Lung (tissue), 12 donors: ENCODE data around the gene GABRG3. TPM values are rescaled to one million over a fixed set of nuclear protein-coding genes. Genes with fewer than 3 reads are reported as not detected.

Experiments used
- ATAC-seq: fragments of 200-7000 bp; cut with Tn5 transposase; one replicate; pipeline ENCODE4 v1.9.1; 2020; ENCODE audit warnings: moderate number of reproducible peaks; ENCODE audit not compliant: insufficient read depth, low FRiP score
- DNase-seq, 3 donors: peaks; one replicate each; pipeline ENCODE4 v3.0.0-alpha.2; 2013 to 2017
- H3K27ac ChIP-seq, 2 donors: one replicate each; pipeline ENCODE4 v1.5.1; 2013; ENCODE audit warnings: mild to moderate bottlenecking in 2 of 2, moderate library complexity in 2 of 2, control low read depth in 1 of 2, inconsistent platforms in 1 of 2, low read depth in 1 of 2, low read length in 1 of 2
- H3K27me3 ChIP-seq, 3 donors: one replicate each; pipeline ENCODE4 v1.5.1; 2013; ENCODE audit warnings: low read length in 2 of 3; ENCODE audit not compliant: control insufficient read depth in 3 of 3, insufficient read depth in 3 of 3
- H3K36me3 ChIP-seq, 4 donors: one replicate each; pipeline ENCODE4 v1.5.1; 2013; ENCODE audit warnings: low read length in 4 of 4, mild to moderate bottlenecking in 1 of 4, moderate library complexity in 1 of 4; ENCODE audit not compliant: control insufficient read depth in 4 of 4, insufficient read depth in 4 of 4
- H3K4me1 ChIP-seq, 5 donors: one replicate each; pipeline ENCODE4 v1.5.1; 2013; ENCODE audit warnings: low read length in 5 of 5, mild to moderate bottlenecking in 2 of 5, moderate library complexity in 1 of 5; ENCODE audit not compliant: control insufficient read depth in 5 of 5, insufficient read depth in 5 of 5
- H3K4me3 ChIP-seq: one replicate; pipeline ENCODE4 v1.5.1; 2013; ENCODE audit warnings: mild to moderate bottlenecking, control low read depth, moderate library complexity
- H3K9ac ChIP-seq, 2 donors: one replicate each; pipeline ENCODE4 v1.5.1; 2013; ENCODE audit warnings: low read length in 2 of 2, control low read depth in 1 of 2; ENCODE audit not compliant: insufficient read depth in 1 of 2
- H3K9me3 ChIP-seq, 4 donors: one replicate each; pipeline ENCODE4 v1.5.1; 2013; ENCODE audit warnings: low read length in 3 of 4, mild to moderate bottlenecking in 1 of 4, moderate library complexity in 1 of 4; ENCODE audit not compliant: control insufficient read depth in 4 of 4, insufficient read depth in 3 of 4
- CTCF ChIP-seq: IDR thresholded peaks from 2 replicates; pipeline ENCODE4 v1.5.1; 2012; ENCODE audit warnings: mild to moderate bottlenecking; ENCODE audit errors: control extremely low read depth, extremely low read depth
- WGBS, 2 donors: extraction: QIAGEN DNeasy Blood & Tissue Kit; methylation state at CpG; one replicate each; pipeline ENCODE4 v1.1.7; 2013; 5-methylcytosine and 5-hydroxymethylcytosine counted together
- polyA plus RNA-seq, 2 donors: library from polyadenylated mRNA; stranded (reverse); fragments of 200-250 nt; gene quantifications; one replicate each; pipeline ENCODE4 v1.2.1, GENCODE V29; 2013
- total RNA-seq, 2 donors: library from RNA; depleted of rRNA in 1 of 2; stranded (reverse); fragments of >200 nt in 1 of 2; gene quantifications; one replicate each; pipeline ENCODE4 v1.2.1, GENCODE V29; 2014 to 2021
- donor health status: control.
- donor health status: control.
- donor health status: Bipolar disorder and iron deficiency.
- donor health status: healthy.
- donor health status: DM: yes; HTN: yes; CAD: no.

Gene GABRG3
- total and polyA plus RNA-seq, 4 donors: 16.9 TPM; not detected in 3

GRCh38 chr15:27396996-27397395 lies 426.0 kb downstream of the GABRG3 start:
- no peaks in the 10 kb centered on the region for H3K36me3 ChIP-seq
- no peak overlapping the region for H3K4me3 ChIP-seq
- H3K27me3 ChIP-seq: no peaks in the 10 kb centered on the region
- peak; percentile 27 to 59 (median 37) for DNase-seq
- ATAC-seq: no peak
- WGBS, 2 donors: 85 to 88% methylated on average over 6 of the region's 6 CpGs
- TF ChIP-seq CTCF: no peak
- H3K27ac ChIP-seq: no peak overlapping the region
- peaks cover 0 to 41% (median 7%) of the 10 kb centered on the region in 5 donors for H3K4me1 ChIP-seq
- H3K9ac ChIP-seq: no peak overlapping the region
- peaks cover 0 to 4% (median 0%) of the 10 kb centered on the region in 4 donors for H3K9me3 ChIP-seq

- DNase-seq (no peak), ATAC-seq (no peak)
- H3K27me3 ChIP-seq: no peaks in the 10 kb centered on the region
- H3K9me3 ChIP-seq: peaks cover 0 to 4% (median 0%) of the 10 kb centered on the region in 4 donors
- no peak for TF ChIP-seq CTCF
- H3K36me3 ChIP-seq: no peaks in the 10 kb centered on the region
- no peak overlapping the region for H3K27ac ChIP-seq
- H3K4me1 ChIP-seq: peaks cover 0 to 54% (median 7%) of the 10 kb centered on the region in 5 donors
- H3K9ac ChIP-seq: no peak overlapping the region
- 69 to 74% methylated on average over 8 of the region's 8 CpGs for WGBS, 2 donors
- H3K4me3 ChIP-seq: no peak overlapping the region
These were observed 427.7 kb downstream of the GABRG3 start for GRCh38 chr15:27398631-27399161.

GRCh38 chr15:27399241-27399640 lies 428.3 kb downstream of the GABRG3 start:
- H3K36me3 ChIP-seq: no peaks in the 10 kb centered on the region
- 69 to 71% methylated on average over 6 of the region's 6 CpGs for WGBS, 2 donors
- peaks cover 0 to 54% (median 7%) of the 10 kb centered on the region in 5 donors for H3K4me1 ChIP-seq
- no peak overlapping the region for H3K9ac ChIP-seq
- no peak overlapping the region for H3K4me3 ChIP-seq
- DNase-seq: no peak
- H3K9me3 ChIP-seq: peaks cover 0 to 4% (median 0%) of the 10 kb centered on the region in 4 donors
- no peak for TF ChIP-seq CTCF
- no peaks in the 10 kb centered on the region for H3K27me3 ChIP-seq
- no peak for ATAC-seq
- no peak overlapping the region for H3K27ac ChIP-seq

GRCh38 chr15:27401471-27401870 lies 430.5 kb downstream of the GABRG3 start:
- DNase-seq: peak; percentile 68 to 96 (median 96)
- no peaks in the 10 kb centered on the region for H3K36me3 ChIP-seq

More at GRCh38 chr15:27401471-27401870, 430.5 kb downstream of the GABRG3 start:
- Histone ChIP-seq H3K9me3 (no peaks in the 10 kb centered on the region), H3K9ac (no peak overlapping the region), H3K4me1 (peaks cover 0 to 47% (median 0%) of the 10 kb centered on the region in 5 donors), H3K27ac (no peak overlapping the region), H3K4me3 (no peak overlapping the region), H3K27me3 (no peaks in the 10 kb centered on the region)
- no peak for TF ChIP-seq CTCF
- ATAC-seq: no peak
- 83 to 84% methylated on average over 5 of the region's 5 CpGs for WGBS, 2 donors
